Measurements from ENCODE around the gene PIGU.
"Not testable (repeated sequence)": the region's sequence is repeated elsewhere in the genome, so short reads cannot be mapped to it uniquely, and the experiment has no call there.

Gene PIGU

GRCh38 chr20:34529742-34530141 is 147.2 kb downstream of the PIGU start:
- DNase-seq: no peak

- no peak for DNase-seq
These were observed 148.0 kb downstream of the PIGU start for GRCh38 chr20:34528921-34529297.

GRCh38 chr20:34527016-34527415 is 149.9 kb downstream of the PIGU start:
- DNase-seq: no peak

- no peak for DNase-seq
These were observed 150.4 kb downstream of the PIGU start for GRCh38 chr20:34526466-34526865.

GRCh38 chr20:34525709-34526416 is 151.0 kb downstream of the PIGU start:
- DNase-seq: peak; percentile 99

GRCh38 chr20:34525342-34525708 is 151.6 kb downstream of the PIGU start:
- DNase-seq: no peak

GRCh38 chr20:34524426-34524825 is 152.5 kb downstream of the PIGU start:
- no peak for DNase-seq

GRCh38 chr20:34522969-34523871 is 153.7 kb downstream of the PIGU start:
- DNase-seq: no peak

- not testable (repeated sequence) for DNase-seq
These were observed 157.1 kb downstream of the PIGU start for GRCh38 chr20:34519841-34520240.

GRCh38 chr20:34518863-34519262 is 158.0 kb downstream of the PIGU start:
- not testable (repeated sequence) for DNase-seq

GRCh38 chr20:34517114-34517505 is 159.8 kb downstream of the PIGU start:
- no peak for DNase-seq

GRCh38 chr20:34516247-34517113 is 160.4 kb downstream of the PIGU start, which contains the start of gene DYNLRB1:
DYNLRB1 (plus strand) TSS chr20:34516422; CDS start chr20:34516459, 37 bp downstream.
- peak; percentile 92 for DNase-seq

GRCh38 chr20:34515484-34516246 is 161.2 kb downstream of the PIGU start:
- DNase-seq: peak; percentile 72

- no peak for DNase-seq
These were observed 161.9 kb downstream of the PIGU start for GRCh38 chr20:34514897-34515483.

GRCh38 chr20:34514034-34514433 is 162.9 kb downstream of the PIGU start:
- DNase-seq: not testable (repeated sequence)

GRCh38 chr20:34512955-34513419 is 163.9 kb downstream of the PIGU start:
- DNase-seq: no peak

- no peak for DNase-seq
These were observed 164.5 kb downstream of the PIGU start for GRCh38 chr20:34512266-34512954.

GRCh38 chr20:34511891-34512265 is 165.0 kb downstream of the PIGU start:
- DNase-seq: no peak

- DNase-seq: no peak
These were observed 166.3 kb downstream of the PIGU start for GRCh38 chr20:34510575-34510974.

Measured in NCI-H226 (cell line).